ENCODE results near the gene ADPRH.

GRCh38 chr3:119628390-119628789, 49.1 kb downstream of the ADPRH start:
- TF ChIP-seq CTCF (IDR thresholded peaks at IDR 0.05): no peak
- TF ChIP-seq POLR2A (IDR thresholded peaks at IDR 0.05): no peak

All from body of pancreas (tissue), 4 donors.